GM19395 (cell line): ENCODE results near the gene TMEM131.

ENCODE experiments used
- ATAC-seq: cut with Tn5 transposase; IDR thresholded peaks from one replicate; pipeline ENCODE4 v1.9.1; 2021; ENCODE audit warnings: mild to moderate bottlenecking, moderate library complexity; ENCODE audit not compliant: unreplicated experiment

The TMEM131 gene

DNA sequence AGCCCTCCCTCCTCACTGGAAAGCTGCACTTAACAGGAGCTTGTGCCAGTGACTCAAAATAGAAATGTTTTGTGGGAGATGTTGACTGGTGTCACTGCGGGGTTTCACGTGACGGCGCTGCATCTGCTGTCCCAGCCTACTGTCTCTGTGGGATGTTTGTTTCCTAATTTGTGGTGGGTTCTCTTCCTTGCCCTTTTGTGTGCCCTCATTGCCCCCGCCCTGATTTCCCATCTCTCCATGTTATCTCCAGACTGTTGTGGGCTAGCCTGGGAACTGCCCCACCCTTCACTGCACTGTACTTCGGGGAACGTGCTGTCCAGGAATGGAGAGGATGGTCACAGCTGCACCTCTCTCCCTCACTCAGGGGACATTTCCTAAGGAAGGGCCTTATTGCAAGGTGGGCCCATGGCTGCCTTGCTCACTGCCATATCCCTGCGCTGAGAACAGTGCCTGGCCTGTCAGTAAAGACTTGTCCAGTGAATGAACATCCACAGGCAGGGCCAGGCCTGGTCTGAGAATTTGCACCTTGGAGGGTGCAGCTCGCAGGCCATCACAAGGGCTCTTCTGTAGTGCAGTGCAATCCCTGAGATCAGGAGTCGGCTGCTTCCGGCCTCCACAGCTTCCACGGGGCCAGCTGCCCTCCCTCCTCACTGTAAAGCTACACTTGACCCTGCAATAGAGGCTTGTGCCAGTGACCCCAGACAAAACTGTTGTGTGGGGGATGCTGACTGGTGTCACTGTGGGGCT lies 264.3 kb downstream of the TMEM131 start:
- no peak for ATAC-seq

- ATAC-seq: no peak
These were observed 265.5 kb downstream of the TMEM131 start for GRCh38 chr2:97730245-97730644.

GRCh38 chr2:97728091-97728731 lies 267.5 kb downstream of the TMEM131 start:
- ATAC-seq: no peak

DNA sequence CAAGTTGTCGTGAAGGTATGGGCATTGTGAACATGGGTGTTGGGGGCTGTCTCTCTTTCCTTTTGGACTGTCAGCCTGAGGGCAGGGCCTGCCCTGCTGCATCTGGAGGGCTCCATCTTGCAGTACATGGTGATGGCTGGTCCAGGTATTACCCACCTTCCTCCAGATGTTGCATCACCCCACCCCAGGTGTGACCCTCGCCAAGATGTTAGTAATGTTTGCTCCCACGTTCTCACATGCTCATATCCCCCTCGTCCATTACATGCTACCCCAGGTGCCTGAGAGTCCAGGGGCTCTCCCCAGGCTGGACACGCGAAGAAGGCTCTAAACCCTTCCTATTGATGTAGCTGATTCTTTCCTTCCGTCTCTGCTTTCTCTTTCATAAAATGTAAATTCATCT lies 268.5 kb downstream of the TMEM131 start:
- no peak for ATAC-seq

GRCh38 chr2:97726261-97727064 lies 269.3 kb downstream of the TMEM131 start:
- no peak for ATAC-seq

DNA sequence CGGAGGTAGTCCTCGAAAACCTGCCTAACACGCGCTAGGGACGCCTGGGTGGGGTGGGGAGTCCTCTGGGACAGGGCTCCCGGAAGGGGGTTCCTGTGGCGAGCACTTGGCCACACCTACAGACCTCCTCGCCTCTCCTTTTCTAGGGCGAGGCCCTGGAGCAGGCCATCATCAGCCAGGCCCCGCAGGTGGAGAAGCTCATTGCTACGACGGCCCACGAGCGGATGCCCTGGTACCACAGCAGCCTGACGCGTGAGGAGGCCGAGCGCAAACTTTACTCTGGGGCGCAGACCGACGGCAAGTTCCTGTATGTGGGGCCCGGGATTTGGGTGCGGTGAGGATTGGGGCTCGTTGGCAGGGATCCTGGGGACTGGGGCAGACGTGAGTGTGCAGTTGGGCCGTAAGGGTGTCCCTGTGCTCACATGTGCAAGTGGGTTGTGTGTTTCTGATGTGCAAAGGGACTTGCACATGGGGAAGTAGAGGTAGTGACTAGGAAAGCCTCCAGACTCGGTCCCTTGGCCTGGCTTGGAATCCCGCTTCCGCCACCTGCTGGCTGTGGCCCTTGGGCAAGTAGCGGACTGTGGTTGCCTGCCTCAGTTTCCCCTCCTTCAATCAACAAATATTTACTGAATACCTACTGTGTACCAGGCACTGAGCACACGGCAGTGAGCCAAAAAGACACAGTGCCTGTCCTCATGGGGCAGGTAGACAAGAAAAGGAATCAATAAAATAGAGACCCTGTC lies 270.6 kb downstream of the TMEM131 start:
- ATAC-seq: no peak

GRCh38 chr2:97724501-97724900 lies 271.2 kb downstream of the TMEM131 start:
- no peak for ATAC-seq

DNA sequence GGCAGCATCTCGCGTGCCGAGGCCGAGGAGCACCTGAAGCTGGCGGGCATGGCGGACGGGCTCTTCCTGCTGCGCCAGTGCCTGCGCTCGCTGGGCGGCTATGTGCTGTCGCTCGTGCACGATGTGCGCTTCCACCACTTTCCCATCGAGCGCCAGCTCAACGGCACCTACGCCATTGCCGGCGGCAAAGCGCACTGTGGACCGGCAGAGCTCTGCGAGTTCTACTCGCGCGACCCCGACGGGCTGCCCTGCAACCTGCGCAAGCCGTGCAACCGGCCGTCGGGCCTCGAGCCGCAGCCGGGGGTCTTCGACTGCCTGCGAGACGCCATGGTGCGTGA lies 271.7 kb downstream of the TMEM131 start:
- no peak for ATAC-seq

DNA sequence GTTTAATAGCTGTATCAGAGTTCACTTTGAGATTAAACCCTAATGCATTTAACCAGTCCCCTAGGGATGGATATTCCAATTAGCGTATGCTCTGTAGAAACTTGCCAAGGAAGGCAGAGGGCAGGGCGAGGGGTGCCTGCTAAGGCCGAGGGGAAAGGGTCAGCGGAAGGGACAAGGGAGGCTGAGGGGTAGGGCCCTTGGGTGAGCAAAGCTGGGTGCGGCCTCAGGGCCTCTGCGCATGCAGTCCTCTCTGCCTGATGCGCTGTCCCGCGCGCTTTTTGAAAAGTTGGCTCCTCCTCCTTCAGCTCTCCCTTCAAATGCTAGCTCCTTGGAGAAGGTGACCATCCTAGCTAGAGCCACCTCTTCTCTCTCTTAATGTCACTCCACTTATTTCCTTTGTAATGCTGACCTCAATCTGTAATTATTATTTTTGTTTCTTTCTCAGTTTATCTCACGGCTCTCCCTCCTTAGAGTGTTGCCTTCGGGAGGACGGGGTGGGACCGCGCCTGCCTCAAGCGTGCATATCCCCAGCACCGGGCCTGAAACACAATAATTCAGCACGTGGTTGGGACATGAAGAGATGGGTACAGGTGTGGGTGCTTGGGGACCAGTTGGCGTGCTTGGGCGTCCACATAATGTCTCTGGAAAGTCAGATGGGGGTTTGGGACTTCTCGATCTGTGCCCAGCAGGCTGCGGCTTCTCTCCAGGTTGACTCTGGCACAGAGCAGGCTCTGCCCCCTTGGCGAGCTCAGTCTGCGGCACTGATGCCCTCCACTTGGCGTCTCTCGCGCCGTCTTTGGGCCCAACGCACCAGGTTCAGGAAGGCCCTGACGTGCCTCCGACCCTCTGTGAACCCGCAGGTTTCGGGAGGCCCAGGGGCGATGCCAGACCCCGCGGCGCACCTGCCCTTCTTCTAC lies 272.3 kb downstream of the TMEM131 start:
- ATAC-seq: no peak

DNA sequence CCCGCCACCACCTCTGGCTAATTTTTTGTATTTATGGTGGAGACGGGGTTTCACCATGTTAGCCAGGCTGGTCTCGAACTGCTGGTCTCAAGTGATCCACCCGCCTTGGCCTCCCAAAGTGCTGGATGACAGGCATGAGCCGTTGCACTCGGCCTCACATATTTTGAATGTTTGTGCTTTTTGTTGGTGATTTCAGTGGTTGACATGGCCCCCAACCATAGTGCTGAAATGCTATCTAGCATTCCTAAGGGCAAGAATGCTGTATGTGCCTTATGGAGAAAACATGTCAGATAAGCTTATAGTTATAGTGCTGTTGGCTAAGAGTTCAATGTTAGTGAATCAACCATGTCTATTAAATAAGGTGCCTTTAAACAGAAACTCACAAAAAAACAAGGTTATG lies 273.5 kb downstream of the TMEM131 start:
- no peak for ATAC-seq

DNA sequence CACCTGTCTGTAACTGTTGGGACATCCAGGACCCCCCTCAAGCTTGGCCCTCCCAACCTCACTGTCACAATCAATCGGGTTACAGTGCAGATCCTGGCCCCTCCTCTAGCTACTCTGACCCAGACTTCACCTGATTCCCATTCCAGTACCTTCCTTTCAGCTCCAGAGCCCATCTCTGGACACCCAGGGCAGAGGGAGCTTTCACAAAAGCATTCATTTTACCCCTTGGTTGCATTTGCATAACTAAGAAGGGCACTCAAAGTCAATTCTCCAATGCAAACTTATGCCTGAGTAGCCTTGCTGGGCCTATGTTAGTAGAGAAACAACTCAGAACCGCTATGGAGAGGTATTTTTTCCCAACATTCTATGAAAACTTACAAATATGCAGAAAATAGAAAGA lies 275.0 kb downstream of the TMEM131 start:
- no peak for ATAC-seq

GRCh38 chr2:97719362-97720155 lies 276.2 kb downstream of the TMEM131 start:
- ATAC-seq: no peak

DNA sequence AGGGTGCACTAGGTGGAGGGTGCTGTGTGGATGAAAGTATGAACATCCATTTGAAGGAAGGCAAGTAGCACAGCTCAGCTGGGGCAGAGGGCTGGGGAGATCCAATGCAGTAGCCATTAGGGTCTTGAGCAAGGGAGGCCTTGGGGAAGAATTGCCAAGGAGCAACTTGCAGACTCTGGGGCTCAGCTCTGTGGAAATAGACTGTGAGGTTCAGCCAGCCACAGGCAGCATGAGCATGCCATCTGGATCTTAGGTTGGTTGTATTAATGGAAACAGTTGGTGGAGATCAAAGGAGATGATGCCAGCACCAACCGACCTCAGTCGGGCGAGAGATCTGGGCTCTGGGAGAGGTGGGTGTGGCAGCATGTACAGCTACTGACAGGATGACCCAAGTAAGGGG lies 276.8 kb downstream of the TMEM131 start:
- no peak for ATAC-seq

DNA sequence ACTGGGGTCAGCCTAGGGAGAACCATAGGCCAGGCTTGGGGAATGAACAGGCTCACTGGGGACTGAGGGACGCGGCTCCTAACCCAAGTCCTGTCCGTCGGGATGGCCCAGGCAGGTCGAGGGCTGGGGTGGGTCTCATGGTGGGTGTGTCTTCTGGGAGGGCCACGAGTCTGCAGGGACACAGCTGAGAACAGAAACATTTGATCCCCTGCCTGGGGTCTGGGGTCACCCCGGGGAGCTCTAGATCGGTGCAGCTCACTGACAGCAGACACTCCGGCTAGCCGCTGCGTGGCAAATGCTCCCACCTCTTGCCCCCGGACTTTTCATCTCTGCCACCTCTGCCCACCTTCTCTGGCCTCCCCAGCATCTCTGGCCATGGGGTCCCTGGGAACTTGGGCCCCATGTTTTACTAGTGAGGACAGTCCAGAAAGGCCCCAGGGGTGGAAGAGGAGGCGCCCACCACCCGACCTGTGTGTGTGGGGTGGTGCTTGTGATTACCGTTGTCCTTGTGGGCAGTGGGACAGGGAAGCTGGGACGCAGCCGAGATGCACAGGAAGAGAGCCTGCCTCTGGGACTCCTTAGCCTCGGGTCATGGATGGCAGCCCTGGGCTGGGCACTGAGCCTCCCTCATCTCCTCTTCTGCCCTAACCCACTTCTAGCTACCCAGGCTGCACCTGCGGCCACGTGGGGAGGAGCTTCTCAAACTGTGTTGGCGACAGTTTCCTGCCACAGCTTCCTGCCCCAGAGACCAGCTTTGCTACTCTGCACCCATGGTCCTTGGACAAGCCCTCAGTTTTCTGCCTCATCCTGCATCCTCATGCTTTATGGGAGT lies 277.5 kb downstream of the TMEM131 start:
- ATAC-seq: no peak

DNA sequence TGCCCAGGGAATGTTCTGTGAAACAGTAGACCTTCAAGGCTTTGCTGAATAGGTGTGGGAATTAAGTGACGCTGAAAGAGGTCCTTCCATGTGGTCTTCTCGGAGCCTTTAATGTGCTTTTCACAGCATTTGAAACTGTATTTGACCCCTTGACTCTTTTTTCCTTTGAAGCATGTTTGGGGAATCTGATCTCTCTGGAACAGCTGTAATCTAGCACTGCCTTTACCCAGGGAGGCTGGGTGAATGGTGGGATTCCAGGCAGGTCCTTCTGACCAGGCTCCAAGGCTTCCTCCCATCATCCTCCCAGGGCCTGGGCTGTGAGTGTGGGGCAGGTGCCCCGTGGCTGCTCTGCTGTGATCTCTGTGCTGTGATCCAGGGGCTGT lies 278.1 kb downstream of the TMEM131 start:
- no peak for ATAC-seq

DNA sequence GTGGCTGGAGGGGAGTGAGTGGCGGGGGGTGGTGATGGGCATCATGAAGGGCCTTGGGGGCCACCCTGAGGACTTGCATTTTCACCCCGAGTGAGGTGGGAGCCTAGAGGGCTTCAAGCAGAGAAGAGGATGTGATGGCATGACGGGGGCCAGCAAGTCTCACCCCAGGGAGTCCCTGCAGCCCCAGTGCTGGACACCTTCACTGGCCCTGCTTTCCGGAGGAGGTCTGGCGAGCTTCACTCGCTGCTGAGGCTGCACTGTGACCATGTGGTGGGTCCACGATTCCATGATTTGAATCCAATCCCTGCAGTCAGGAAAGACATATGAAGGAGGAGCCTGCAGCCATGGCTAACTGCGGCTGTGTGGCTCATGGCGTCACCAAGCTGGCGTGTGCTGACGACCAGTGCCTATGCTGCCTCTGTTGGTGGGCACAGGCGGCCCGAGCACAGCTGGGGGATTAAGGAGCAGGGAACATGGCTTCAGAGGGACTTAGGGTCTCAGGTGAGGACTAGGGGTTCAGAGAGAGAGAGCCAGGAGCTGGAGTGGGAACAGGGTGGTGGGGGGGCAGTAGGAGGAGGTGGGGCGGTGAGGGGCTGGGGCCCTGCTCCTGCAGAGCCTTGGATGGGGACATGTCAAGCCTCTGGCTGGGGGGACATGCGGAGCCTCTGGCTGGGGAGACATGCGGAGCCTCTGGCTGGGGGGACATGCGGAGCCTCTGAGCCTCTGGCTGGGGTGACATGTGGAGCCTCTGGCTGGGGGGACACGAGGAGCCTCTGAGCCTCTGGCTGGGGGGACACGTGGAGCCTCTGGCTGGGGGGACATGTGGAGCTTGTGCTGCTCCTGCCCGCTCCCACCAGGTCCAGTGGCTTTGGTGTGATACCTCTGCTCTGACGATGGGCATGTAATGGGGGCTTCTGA lies 278.8 kb downstream of the TMEM131 start:
- ATAC-seq: no peak

GRCh38 chr2:97715951-97716694 lies 279.6 kb downstream of the TMEM131 start:
- no peak for ATAC-seq
